HEK293 (cell line): ENCODE results near the gene CDK19.
A peak's percentile ranks its signal among the peaks of the same experiment; 100 is the strongest.

Source experiments
- CTCF ChIA-PET: fragments of 350-600 bp; formaldehyde crosslinking; extraction: SDS; loops from one replicate; lab custom pipeline; 2021; ENCODE audit warnings: antibody characterized with exemption; lab: Yijun Ruan, JAX
- POLR2A ChIA-PET: fragments of 300-600 bp; formaldehyde crosslinking; extraction: SDS; loops from one replicate; lab custom pipeline; 2020; ENCODE audit warnings: antibody characterized with exemption, inconsistent platforms; lab: Yijun Ruan, JAX
- H3K27ac ChIP-seq: fragments of 200-500 bp; sonication (Bioruptor generic); 2 replicates; pipeline ENCODE4 v1.5.1; 2014; ENCODE audit warnings: low read depth, low read length, control low read depth, inconsistent platforms; ENCODE audit errors: extremely low read depth
- H3K36me3 ChIP-seq, 2 experiments: fragments of 200-500 bp in 1 of 2; sonication (Bioruptor generic) in 1 of 2; 1 replicate in 1 of 2; 2 replicates in 1 of 2; pipeline ENCODE4 v1.5.1; 2014 to 2017; ENCODE audit warnings: inconsistent platforms in 2 of 2, low read length in 2 of 2; ENCODE audit not compliant: control insufficient read depth in 2 of 2, insufficient read depth in 1 of 2
- H3K4me1 ChIP-seq: fragments of 200-500 bp; sonication (Bioruptor generic); 2 replicates; pipeline ENCODE4 v1.5.1; 2014; ENCODE audit warnings: mild to moderate bottlenecking, low read length, inconsistent platforms; ENCODE audit not compliant: control insufficient read depth, insufficient read depth
- H3K4me3 ChIP-seq: 2 replicates; pipeline ENCODE4 v1.5.1; 2011; ENCODE audit warnings: low read depth, mild to moderate bottlenecking, control low read depth, low read length, moderate library complexity
- H3K9me3 ChIP-seq: fragments of 200-500 bp; sonication (Bioruptor generic); 2 replicates; pipeline ENCODE4 v1.5.1; 2014; ENCODE audit warnings: low read depth, low read length, inconsistent platforms; ENCODE audit not compliant: control insufficient read depth, insufficient read depth
- BCL11B ChIP-seq: fragments of 450-650 bp; formaldehyde crosslinking; IDR thresholded peaks from 2 replicates; pipeline ENCODE4 v1.5.1; 2016; ENCODE audit warnings: low read depth, missing biosample characterization, missing genetic modification characterization
- GLI4 ChIP-seq: fragments of 450-650 bp; formaldehyde crosslinking; IDR thresholded peaks from 2 replicates; pipeline ENCODE4 v1.5.1; 2016; ENCODE audit warnings: missing biosample characterization, missing genetic modification characterization
- KLF8 ChIP-seq: fragments of 450-650 bp; formaldehyde crosslinking; IDR thresholded peaks from 2 replicates; pipeline ENCODE4 v1.5.1; 2016; ENCODE audit warnings: missing biosample characterization, missing genetic modification characterization
- KLF9 ChIP-seq: fragments of 450-650 bp; formaldehyde crosslinking; IDR thresholded peaks from 2 replicates; pipeline ENCODE4 v1.5.1; 2016; ENCODE audit warnings: missing biosample characterization, missing genetic modification characterization, low read depth
- PRDM4 ChIP-seq: fragments of 450-650 bp; formaldehyde crosslinking; IDR thresholded peaks from 2 replicates; pipeline ENCODE4 v1.5.1; 2017; ENCODE audit warnings: missing biosample characterization, missing genetic modification characterization
- SETDB1 ChIP-seq: IDR thresholded peaks from one replicate; pipeline ENCODE4 v1.6.1; 2017; ENCODE audit warnings: mild to moderate bottlenecking, low read length, moderate library complexity, mixed read lengths; ENCODE audit not compliant: insufficient read length
- SP3 ChIP-seq: fragments of 450-650 bp; formaldehyde crosslinking; IDR thresholded peaks from 2 replicates; pipeline ENCODE4 v1.5.1; 2016; ENCODE audit warnings: missing biosample characterization, missing genetic modification characterization
- ZNF112 ChIP-seq: fragments of 450-650 bp; formaldehyde crosslinking; IDR thresholded peaks from 2 replicates; pipeline ENCODE4 v1.5.0; 2017; ENCODE audit warnings: missing biosample characterization, missing genetic modification characterization
- ZNF138 ChIP-seq: fragments of 450-650 bp; formaldehyde crosslinking; IDR thresholded peaks from 2 replicates; pipeline ENCODE4 v1.5.1; 2016; ENCODE audit warnings: missing biosample characterization, missing genetic modification characterization, borderline replicate concordance
- ZNF26 ChIP-seq: fragments of 450-650 bp; formaldehyde crosslinking; IDR thresholded peaks from 2 replicates; pipeline ENCODE4 v1.5.1; 2016; ENCODE audit warnings: missing biosample characterization, missing genetic modification characterization
- ZNF362 ChIP-seq: fragments of 450-650 bp; formaldehyde crosslinking; IDR thresholded peaks from 2 replicates; pipeline ENCODE4 v1.5.1; 2016; ENCODE audit warnings: missing biosample characterization, missing genetic modification characterization
- ZNF398 ChIP-seq: fragments of 450-650 bp; formaldehyde crosslinking; IDR thresholded peaks from 2 replicates; pipeline ENCODE4 v1.5.1; 2017; ENCODE audit warnings: missing biosample characterization, missing genetic modification characterization
- ZNF571 ChIP-seq: fragments of 450-650 bp; formaldehyde crosslinking; IDR thresholded peaks from 2 replicates; pipeline ENCODE4 v1.5.0; 2017; ENCODE audit warnings: missing biosample characterization, missing genetic modification characterization
- ZNF580 ChIP-seq: fragments of 450-650 bp; formaldehyde crosslinking; IDR thresholded peaks from 2 replicates; pipeline ENCODE4 v1.5.1; 2016; ENCODE audit warnings: missing biosample characterization, missing genetic modification characterization
- ZNF677 ChIP-seq: fragments of 450-650 bp; IDR thresholded peaks from 2 replicates; pipeline ENCODE4 v1.5.0; 2018; ENCODE audit warnings: missing biosample characterization, mild to moderate bottlenecking, missing genetic modification characterization, moderate library complexity
- ZSCAN30 ChIP-seq: fragments of 450-650 bp; IDR thresholded peaks from 2 replicates; pipeline ENCODE4 v1.5.1; 2018; ENCODE audit warnings: missing biosample characterization, mild to moderate bottlenecking, missing genetic modification characterization, moderate library complexity

CDK19 gene

GRCh38 chr6:110852773-110853172 is 37.5 kb upstream of the CDK19 start:
- ChIA-PET POLR2A (no interaction called here), CTCF (interaction anchor here (0.6 to 1.2 kb wide), 3 partner anchors 9 to 171 kb away, joined by 3 read pairs; no protein-coding TSS in a partner anchor)
- Histone ChIP-seq H3K4me1 (no peaks in the 10 kb centered on the region), H3K27ac (no peak overlapping the region), H3K36me3 (no peaks in the 10 kb centered on the region), H3K9me3 (no peaks in the 10 kb centered on the region), H3K4me3 (no peak overlapping the region)
- no peak for TF ChIP-seq ZNF26 (tag by site-specific recombination)
- TF ChIP-seq GLI4 (tag by site-specific recombination), result no peak
- no peak for TF ChIP-seq ZNF138 (tag by site-specific recombination)
- TF ChIP-seq ZNF362 (tag by site-specific recombination), result peak; percentile 68

GRCh38 chr6:110849781-110850180 is 34.5 kb upstream of the CDK19 start:
- no peaks in the 10 kb centered on the region for H3K9me3 ChIP-seq
- ChIA-PET POLR2A (interaction anchor here (1.3 kb wide), 1 partner anchor 25 kb away, joined by 3 read pairs; the partner anchor contains the start of gene AMD1), CTCF (no interaction called here)
- H3K27ac ChIP-seq, result no peak overlapping the region
- H3K36me3 ChIP-seq, result no peaks in the 10 kb centered on the region
- TF ChIP-seq ZSCAN30 (tag by site-specific recombination), result no peak
- no peak for TF ChIP-seq SETDB1
- TF ChIP-seq ZNF571 (tag by site-specific recombination), result no peak
- TF ChIP-seq ZNF580, result no peak
- no peak for TF ChIP-seq SP3 (tag by site-specific recombination)
- no peak for TF ChIP-seq ZNF677 (tag by site-specific recombination)
- no peak for TF ChIP-seq ZNF112 (tag by site-specific recombination)
- no peak for TF ChIP-seq PRDM4 (tag by site-specific recombination)
- no peak for TF ChIP-seq ZNF398 (tag by site-specific recombination)
- no peak for TF ChIP-seq KLF8 (tag by site-specific recombination)
- no peak for TF ChIP-seq BCL11B (tag by site-specific recombination)
- TF ChIP-seq KLF9, result no peak
- H3K4me1 ChIP-seq, result no peaks in the 10 kb centered on the region
- no peak overlapping the region for H3K4me3 ChIP-seq
